ENCODE measurements around the gene TMEM62.

Gene TMEM62

GRCh38 chr15:43133430-43134156 lies at the start of gene TMEM62:
TSS of gene TMEM62 (plus strand) at chr15:43133586. CDS start at chr15:43133803, 217 bp downstream.
- peak; percentile 69 for DNase-seq

GRCh38 chr15:43085921-43086320 lies 47.5 kb upstream of the TMEM62 start:
- no peak for DNase-seq

- DNase-seq, result no peak
Measured at GRCh38 chr15:43086551-43086950, 46.8 kb upstream of the TMEM62 start.

GRCh38 chr15:43091859-43092258 lies 41.5 kb upstream of the TMEM62 start:
- DNase-seq, result no peak

- DNase-seq, result no peak
Measured at GRCh38 chr15:43093026-43093425, 40.4 kb upstream of the TMEM62 start.

GRCh38 chr15:43094416-43095030 lies 38.9 kb upstream of the TMEM62 start:
- DNase-seq, result no peak

- DNase-seq, result no peak
Measured at GRCh38 chr15:43095243-43095642, 38.1 kb upstream of the TMEM62 start.

GRCh38 chr15:43095708-43096347 lies 37.6 kb upstream of the TMEM62 start:
- DNase-seq, result no peak

GRCh38 chr15:43096411-43096810 lies 37.0 kb upstream of the TMEM62 start:
- no peak for DNase-seq

- DNase-seq, result no peak
Measured at GRCh38 chr15:43099105-43099845, 34.1 kb upstream of the TMEM62 start.

GRCh38 chr15:43100971-43101370 lies 32.4 kb upstream of the TMEM62 start:
- DNase-seq, result no peak

GRCh38 chr15:43102187-43102586 lies 31.2 kb upstream of the TMEM62 start:
- DNase-seq, result no peak

- DNase-seq, result no peak
Measured at GRCh38 chr15:43103907-43104306, 29.5 kb upstream of the TMEM62 start.

- no peak for DNase-seq
Measured at GRCh38 chr15:43104426-43104825, 29.0 kb upstream of the TMEM62 start.

- no peak for DNase-seq
Measured at GRCh38 chr15:43105077-43105736, 28.2 kb upstream of the TMEM62 start.

GRCh38 chr15:43105778-43106485 lies 27.5 kb upstream of the TMEM62 start, which contains the start of gene UBR1:
TSS of gene UBR1 (minus strand) at chr15:43106038. CDS start at chr15:43106022, 16 bp downstream.
- DNase-seq, result peak; percentile 92

- no peak for DNase-seq
Measured at GRCh38 chr15:43106486-43106829, 26.9 kb upstream of the TMEM62 start.

GRCh38 chr15:43107751-43108150 lies 25.6 kb upstream of the TMEM62 start:
- DNase-seq, result no peak

GRCh38 chr15:43111354-43111753 lies 22.0 kb upstream of the TMEM62 start:
- no peak for DNase-seq

GRCh38 chr15:43118286-43118685 lies 15.1 kb upstream of the TMEM62 start:
- no peak for DNase-seq

- DNase-seq, result no peak
Measured at GRCh38 chr15:43118829-43119228, 14.6 kb upstream of the TMEM62 start.

- no peak for DNase-seq
Measured at GRCh38 chr15:43121863-43122262, 11.5 kb upstream of the TMEM62 start.

All from midbrain (tissue), 1 donor.